Left lobe of liver (tissue), 2 donors: Measurements from ENCODE around the gene KRT79. TPM values are rescaled to one million over a fixed set of nuclear protein-coding genes. Genes with fewer than 3 reads are reported as not detected.
"Not testable (repeated sequence)": the region's sequence is repeated elsewhere in the genome, so short reads cannot be mapped to it uniquely, and the experiment has no call there.

Source experiments
- ATAC-seq: fragments of 200-7000 bp; cut with Tn5 transposase; one replicate; pipeline ENCODE4 v1.9.1; 2020; ENCODE audit warnings: mild to moderate bottlenecking, moderate library complexity
- DNase-seq: peaks from one replicate; pipeline ENCODE4 v3.0.0-alpha.2; 2020; ENCODE audit warnings: low spot score
- total RNA-seq: library from RNA; stranded (reverse); gene quantifications from one replicate; pipeline ENCODE4 v1.2.1, GENCODE V29; 2021
- donor health status: DM: no; HTN: no; CAD: no; lungs with moderate emphysema.
- donor health status: DM: no; HTN: yes; CAD: no.

The KRT79 gene
- total RNA-seq, 1 donor from 2014 or later: not detected

DNA sequence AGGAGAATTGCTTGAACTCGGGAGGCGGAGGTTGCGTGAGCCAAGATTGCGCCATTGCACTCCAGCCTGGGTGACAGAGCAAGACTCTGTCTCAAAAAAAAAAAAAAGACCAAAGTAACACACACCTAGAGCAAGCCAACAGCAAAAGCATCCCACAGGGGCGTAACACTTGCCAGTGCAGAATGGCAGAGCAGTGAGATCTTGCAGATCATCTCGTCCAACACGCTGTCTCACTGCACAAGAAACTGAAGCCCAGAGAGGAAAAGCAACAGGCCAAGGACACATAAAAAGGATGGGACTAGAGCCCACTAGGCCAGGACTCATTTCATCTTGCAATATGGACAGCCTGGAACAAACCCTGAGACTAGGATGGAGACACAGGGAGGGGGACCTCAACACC lies 27.4 kb upstream of the KRT79 start:
- no peak for DNase-seq
- no peak for ATAC-seq

DNA sequence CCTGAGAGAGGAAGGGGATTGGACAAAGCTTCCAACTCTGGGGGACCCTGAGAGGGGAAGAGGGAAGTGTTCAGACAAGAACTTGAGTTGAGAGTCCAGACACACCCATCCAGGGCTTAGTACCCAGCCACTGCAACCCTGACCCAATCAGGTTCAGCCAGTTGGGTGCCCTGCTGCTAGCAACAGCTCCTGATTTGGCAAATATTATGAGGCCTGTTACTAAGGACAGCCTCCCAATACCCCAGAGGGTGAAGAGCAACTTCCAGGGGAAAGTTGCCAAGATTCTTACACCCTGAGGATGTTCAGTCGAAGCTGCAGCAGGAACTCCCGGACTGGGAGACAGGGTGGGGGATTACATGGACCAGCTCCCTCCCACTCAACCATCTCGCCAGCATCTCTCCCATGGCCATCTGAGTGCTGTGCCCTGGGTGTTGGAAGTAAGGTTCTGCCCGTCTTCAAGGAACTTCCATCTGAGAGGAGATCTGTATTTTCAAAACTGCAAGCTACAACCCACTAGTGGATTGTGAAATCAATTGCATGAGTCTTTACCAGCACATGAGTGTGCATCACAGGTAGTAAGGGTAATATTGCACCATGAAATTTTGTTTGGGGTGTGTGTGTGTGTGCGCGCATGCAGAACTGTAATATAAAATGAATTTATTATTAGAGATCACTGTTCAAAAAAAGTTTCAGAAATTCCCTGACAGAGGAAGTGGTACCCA lies 26.2 kb upstream of the KRT79 start:
- ATAC-seq (no peak), DNase-seq (no peak)

DNA sequence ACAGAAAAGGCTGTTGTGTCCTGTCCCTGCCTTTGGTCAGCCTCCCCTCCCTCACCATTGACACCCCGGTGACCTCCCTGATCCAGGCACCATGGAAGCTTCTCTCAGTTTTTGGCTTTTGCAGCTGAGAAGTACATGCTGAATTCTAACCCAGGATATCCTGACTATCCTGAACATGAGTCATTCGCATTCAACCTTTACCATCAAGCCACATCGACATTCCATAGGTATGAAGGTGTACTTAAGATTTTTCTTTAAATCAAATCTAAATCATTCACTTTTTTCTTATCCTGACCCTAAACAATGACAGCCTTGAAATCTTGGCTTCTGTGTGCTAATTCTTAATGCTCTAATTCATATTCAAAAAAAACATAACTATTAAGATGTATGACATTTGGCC lies 23.4 kb upstream of the KRT79 start:
- ATAC-seq (no peak), DNase-seq (no peak)

DNA sequence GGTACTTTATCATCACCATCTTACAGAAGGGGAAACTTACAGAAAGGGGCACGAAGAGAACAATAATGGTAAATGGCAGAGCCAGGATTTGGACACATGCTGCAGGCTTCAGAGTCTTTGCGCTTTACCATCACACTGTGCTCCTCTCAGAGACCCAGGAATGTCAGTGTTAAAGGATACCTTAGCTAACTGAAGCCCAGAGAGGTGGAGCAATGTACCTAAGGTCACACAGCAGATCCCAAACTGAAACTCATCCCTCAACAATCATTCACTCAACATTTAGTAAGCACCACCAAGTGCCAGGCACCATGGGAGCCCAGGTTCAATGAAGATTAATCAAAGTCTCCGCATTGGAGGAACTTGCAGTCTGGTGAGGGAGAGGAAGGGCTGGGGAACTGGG lies 22.7 kb upstream of the KRT79 start:
- no peak for ATAC-seq
- no peak for DNase-seq

DNA sequence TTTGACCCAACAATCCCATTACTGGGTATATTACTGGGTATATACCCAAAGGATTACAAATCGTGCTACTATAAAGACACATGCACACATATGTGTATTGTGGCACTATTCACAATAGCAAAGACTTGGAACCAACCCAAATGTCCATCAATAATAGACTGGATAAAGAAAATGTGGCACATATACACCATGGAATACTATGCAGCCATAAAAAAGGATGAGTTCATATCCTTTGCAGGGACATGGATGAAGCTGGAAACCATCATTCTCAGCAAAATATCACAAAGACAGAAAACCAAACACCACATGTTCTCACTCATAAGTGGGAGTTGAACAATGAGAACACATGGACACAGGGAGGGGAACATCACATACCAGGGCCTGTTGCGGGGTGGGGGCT lies 22.0 kb upstream of the KRT79 start:
- DNase-seq, ATAC-seq: not testable (repeated sequence)

DNA sequence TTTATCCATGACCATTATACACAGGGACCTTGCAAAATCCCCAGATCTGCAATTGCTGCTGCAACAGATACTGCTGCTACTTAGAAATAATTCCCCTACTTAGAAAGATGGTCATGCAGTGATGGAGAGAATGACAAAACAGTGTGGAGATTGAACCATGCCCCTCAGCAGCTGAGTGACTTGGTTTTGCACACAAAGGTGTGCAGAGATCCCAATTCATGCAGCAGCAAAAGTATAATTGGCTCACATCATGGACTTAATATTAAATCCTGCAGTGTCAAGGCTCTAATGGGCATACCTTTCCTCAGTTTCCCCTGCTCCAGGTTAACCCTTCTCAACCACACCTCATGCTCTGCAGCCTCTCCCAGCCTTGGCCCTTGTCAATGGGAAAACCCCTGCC lies 17.7 kb upstream of the KRT79 start:
- DNase-seq: no peak
- no peak for ATAC-seq

DNA sequence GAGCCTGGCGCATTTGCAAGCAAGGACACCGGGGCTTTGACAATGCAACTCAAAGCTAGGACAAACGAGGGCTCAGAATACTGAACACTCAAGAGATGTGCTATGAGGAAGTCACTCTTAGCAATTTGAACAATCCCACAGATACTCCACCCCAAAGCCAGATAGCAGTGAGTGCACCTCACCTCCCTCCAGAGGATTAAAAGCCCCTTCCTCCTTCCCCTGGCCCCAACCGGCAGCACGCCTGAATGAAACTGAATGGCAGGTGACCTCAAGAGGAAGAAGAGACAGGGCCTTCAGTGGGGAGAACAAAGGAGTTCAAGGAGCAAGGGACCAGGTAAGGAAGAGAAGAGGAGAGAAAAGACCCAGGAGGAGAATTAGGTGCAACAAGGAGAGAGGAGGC lies 16.6 kb upstream of the KRT79 start:
- no peak for DNase-seq

DNA sequence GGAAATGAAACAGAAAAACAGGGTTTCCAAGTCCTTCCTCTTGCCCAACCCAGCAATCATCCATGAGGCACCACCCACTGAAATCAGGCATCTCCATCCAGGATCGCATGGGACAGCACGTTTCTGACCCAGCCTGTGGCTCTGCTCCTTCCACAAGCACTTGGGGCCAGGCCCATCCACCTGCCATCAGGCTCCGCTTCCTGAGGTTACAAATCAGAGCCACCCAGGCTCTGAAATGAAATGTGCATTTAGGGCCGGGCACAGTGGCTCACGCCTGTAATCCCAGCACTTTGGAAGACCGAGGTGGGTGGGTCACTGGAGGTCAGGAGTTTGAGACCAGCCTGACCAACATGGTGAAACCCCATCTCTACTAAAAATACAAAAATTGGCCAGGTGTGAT lies 15.4 kb upstream of the KRT79 start:
- DNase-seq (no peak), ATAC-seq (no peak)

More for the DNA sequence above, 16.6 kb upstream of the KRT79 start:
- no peak for ATAC-seq

DNA sequence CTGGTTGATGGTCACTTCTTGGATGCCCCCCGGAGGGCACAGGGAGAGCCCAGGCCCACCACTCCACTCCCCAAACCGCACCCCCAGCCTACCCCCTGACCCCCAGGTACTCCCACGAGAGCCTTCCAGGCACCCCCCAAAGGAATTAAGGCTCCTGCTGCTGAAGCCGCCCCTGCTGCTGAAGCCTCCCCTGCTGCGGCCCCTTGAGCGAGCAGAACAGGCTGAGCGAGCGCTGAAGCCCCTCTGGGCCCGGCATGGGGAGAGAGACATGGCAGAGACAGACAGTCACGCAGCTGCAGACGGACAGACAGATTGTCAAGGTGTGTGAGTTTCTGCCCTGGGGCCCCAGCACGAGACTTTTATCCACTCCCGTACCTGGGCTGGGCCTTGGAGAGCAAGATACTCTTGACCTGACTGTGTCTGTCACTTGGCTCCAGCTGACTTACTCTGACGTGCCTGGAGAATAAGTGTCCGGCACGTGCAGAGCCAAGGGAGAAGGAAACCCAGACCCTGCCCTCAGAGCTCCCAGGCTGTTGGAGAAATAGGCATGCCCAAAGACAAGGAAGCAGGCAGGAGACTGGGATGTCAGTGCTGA lies 14.6 kb upstream of the KRT79 start, which contains the start of gene KRT78:
KRT78 (minus strand) TSS at position 334 of the 595 bp plus-strand sequence; CDS start at position 270, 64 bp downstream.
- ATAC-seq: no peak
- no peak for DNase-seq

- ATAC-seq (no peak), DNase-seq (no peak)
Observed at GRCh38 chr12:52847335-52848102, 13.4 kb upstream of the KRT79 start.

GRCh38 chr12:52846356-52846970 lies 12.4 kb upstream of the KRT79 start:
- DNase-seq (no peak), ATAC-seq (no peak)

- DNase-seq (no peak), ATAC-seq (no peak)
Observed at GRCh38 chr12:52845946-52846345, 11.8 kb upstream of the KRT79 start.

DNA sequence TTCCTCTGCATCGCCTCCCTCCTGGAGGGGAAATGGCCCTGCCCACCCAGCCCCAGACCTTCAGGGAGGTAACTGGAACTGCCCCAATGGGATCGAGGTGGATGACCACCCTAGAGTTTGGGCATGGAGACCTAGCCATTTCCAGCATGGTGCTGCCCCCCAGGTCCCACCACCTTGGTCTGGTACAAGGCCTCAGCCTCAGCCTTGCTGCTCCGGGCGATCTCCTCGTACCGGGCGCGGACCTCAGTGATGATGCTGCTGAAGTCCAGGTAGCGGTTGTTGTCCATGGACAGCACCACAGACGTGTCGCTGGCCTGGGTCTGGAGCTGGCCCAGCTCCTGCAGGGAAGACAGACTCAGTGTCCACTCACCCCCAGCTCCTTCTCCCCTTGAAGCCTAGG lies 10.3 kb upstream of the KRT79 start:
- ATAC-seq (no peak), DNase-seq (no peak)

DNA sequence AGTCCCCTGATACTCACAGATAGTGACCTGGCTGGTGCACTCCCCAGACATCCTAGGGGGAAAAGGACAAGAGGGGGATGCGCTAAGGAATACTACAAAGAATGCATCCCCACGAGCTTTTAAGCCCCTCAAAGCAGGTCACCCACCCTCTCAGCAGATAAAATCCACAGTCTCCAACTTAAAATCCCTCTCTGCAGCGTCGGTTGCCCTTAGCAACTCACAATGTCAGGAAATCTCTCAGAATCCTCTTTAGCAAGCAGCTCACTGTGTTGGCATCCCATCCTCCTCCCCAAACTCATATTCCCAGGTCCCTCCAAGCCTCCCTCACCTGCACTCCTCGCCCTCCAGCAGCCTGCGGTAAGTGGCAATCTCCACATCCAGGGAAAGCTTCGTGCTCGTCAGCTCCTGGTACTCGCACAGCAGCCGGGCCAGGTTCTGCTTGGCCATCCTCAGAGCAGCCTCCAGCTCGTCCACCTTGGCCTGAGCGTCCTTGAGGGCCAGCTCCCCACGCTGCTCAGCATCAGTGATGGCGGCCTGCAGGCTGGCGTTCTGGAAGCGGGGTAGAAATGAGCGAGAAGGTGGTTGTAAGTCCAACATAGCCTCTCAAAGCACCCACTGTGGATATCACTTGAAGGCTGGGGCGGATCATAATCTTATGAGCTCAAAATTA lies 5.5 kb upstream of the KRT79 start:
- ATAC-seq: no peak
- DNase-seq: no peak

DNA sequence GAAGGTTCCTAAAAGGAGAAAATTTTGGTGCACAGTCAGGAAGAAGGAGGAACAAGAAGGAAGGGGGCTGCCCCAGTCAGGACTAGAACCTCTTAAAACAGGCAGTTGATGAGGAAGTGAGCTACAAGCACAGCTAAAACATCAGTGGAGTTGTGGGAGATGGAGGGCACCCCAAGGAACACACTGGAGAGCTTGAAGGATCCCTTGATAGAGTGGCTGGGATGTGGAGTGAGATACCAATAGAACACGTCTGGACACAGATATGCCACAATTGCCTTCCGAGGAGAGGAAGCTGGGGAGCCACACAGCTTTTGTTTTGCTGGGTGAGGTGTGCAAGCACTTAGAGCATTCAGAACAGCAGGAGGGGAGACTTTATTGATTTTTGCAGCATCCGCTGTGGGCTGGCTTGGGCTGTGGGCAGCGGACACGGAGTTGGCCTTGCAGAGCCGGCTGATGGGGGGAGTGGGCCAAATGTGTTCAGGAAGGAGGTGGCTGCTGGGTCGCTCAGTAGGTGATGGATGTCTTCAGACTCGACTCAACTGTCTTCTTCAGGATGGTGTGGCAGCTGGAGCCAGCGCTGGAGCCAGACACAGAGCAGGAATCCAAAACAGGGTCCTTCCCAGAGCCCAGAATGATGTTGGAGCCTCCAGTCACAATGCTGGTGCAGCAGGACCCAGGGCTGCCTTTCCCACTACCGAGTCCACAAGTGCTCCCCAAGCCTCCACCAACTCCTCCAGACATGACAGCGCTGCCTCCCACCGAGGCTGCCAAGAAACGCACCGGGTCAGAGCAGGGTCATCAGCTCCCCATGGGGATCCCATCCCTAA lies 4.7 kb upstream of the KRT79 start:
- DNase-seq (no peak), ATAC-seq (no peak)

DNA sequence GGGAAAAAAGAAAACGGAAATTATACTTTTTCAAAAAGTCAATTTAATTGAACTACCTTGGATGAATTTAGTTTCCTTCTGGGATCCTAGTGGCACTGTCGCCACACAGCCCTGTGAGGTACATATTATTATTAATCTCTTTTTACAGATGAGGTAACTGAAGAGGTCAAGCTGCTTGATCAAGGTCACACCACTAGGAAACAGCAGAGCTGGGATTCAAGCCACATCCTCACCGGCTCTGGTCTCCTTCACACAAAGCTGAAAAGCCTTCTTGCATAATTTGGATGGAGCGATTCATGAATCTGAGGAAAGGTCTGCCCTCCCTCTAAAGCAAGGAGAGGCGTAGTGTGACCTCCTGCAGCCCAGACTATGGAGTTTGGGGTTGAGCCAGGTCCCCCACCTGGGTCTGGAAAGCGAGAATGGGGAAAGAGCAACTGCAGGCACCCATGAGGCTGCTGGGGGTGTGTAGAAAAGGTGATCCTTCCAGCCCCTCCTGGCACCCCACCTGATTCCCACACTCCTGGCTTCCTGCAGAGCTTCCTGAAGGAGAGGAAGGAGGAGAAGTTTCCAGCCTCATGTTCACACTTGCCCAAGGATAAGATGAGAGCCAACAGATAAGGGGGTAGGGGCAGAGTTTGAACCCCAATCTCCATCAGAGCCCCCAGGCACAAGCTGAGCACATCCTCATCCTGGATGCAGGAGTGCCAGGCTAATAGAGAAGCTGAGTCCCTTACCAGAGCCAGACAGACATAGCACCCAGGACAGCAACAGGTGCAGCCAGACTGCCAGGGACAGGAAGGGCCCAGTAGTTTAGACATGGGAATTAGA lies 3.9 kb upstream of the KRT79 start:
- DNase-seq (no peak), ATAC-seq (no peak)

DNA sequence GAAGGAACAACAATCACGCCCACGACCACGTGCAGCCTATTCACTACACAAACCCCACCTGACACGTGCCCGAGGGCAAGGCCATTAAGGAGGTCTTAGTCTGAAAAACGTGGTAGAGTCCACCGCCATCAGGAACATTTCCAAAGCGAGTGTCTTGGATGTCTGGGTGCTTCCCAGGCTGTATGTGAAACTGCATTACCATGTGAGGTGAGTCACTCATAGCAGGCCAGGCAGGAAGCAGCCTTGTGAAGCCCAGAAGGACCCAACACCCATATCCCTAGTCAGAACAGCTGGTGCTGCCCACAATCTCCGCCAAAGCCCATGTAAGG lies 3.3 kb upstream of the KRT79 start:
- ATAC-seq: no peak
- DNase-seq: no peak

GRCh38 chr12:52836491-52837412 lies 2.6 kb upstream of the KRT79 start:
- ATAC-seq (no peak), DNase-seq (no peak)
